Thyroid gland (tissue), 4 donors: ENCODE data around the gene RNF126.

Experiments used
- CTCF ChIP-seq, 6 experiments: fragments of 200-600 bp in 3 of 6; fragments of 450-650 bp in 3 of 6; sonication (generic) in 3 of 6; IDR thresholded peaks; one replicate each; pipeline ENCODE4 v1.5.1; 2016 to 2019; ENCODE audit warnings: antibody characterized with exemption in 6 of 6, mild to moderate bottlenecking in 2 of 6, inconsistent platforms in 1 of 6, moderate library complexity in 1 of 6
- POLR2A ChIP-seq, 2 donors: fragments of 450-650 bp; IDR thresholded peaks; one replicate each; pipeline ENCODE4 v1.6.1; 2017; ENCODE audit warnings: antibody characterized with exemption in 2 of 2, mild to moderate bottlenecking in 2 of 2, moderate library complexity in 1 of 2

- TF ChIP-seq CTCF (IDR thresholded peaks at IDR 0.05) (no peak), POLR2A (IDR thresholded peaks at IDR 0.05) (no peak)
These were observed 45.3 kb downstream of the RNF126 start for GRCh38 chr19:617551-618246.
